GM12864 (cell line): ENCODE results near the gene RALGAPA1.

Experiments
- DNase-seq: peaks from one replicate; pipeline ENCODE4 v3.0.0-alpha.2; 2011; ENCODE audit warnings: low read depth
- H3K4me3 ChIP-seq: 2 replicates; pipeline ENCODE4 v1.5.1; 2011; ENCODE audit warnings: mild to moderate bottlenecking, low read depth, low read length, control low read depth
- CTCF ChIP-seq: IDR thresholded peaks from 2 replicates; pipeline ENCODE4 v1.5.1; 2011; ENCODE audit warnings: low read depth, mild to moderate bottlenecking, moderate library complexity, low read length, control low read depth, inconsistent platforms; ENCODE audit errors: missing control alignments

The RALGAPA1 gene

GRCh38 chr14:35760143-35760542, 49.0 kb downstream of the RALGAPA1 start:
- no peak overlapping the region for H3K4me3 ChIP-seq
- no peak for DNase-seq
- no peak for TF ChIP-seq CTCF

GRCh38 chr14:35758523-35759129, 50.5 kb downstream of the RALGAPA1 start:
- DNase-seq = no peak
- H3K4me3 ChIP-seq = no peak overlapping the region
- no peak for TF ChIP-seq CTCF

- no peak overlapping the region for H3K4me3 ChIP-seq
- DNase-seq = no peak
- TF ChIP-seq CTCF = no peak
These were observed 54.4 kb downstream of the RALGAPA1 start for GRCh38 chr14:35754671-35755070.

GRCh38 chr14:35752380-35752779, 56.7 kb downstream of the RALGAPA1 start:
- TF ChIP-seq CTCF = no peak

GRCh38 chr14:35750202-35750904, 58.7 kb downstream of the RALGAPA1 start:
- DNase-seq = no peak
- no peak overlapping the region for H3K4me3 ChIP-seq
- no peak for TF ChIP-seq CTCF

More at GRCh38 chr14:35752380-35752779, 56.7 kb downstream of the RALGAPA1 start:
- DNase-seq = no peak
- H3K4me3 ChIP-seq = no peak overlapping the region

GRCh38 chr14:35747379-35747778, 61.7 kb downstream of the RALGAPA1 start:
- no peak for DNase-seq
- no peak overlapping the region for H3K4me3 ChIP-seq
- TF ChIP-seq CTCF = no peak

- H3K4me3 ChIP-seq = no peak overlapping the region
- no peak for DNase-seq
- no peak for TF ChIP-seq CTCF
These were observed 66.7 kb downstream of the RALGAPA1 start for GRCh38 chr14:35742442-35742841.
